GM23338 (cell line): Measurements from ENCODE around the gene EGFL7. TPM values are rescaled to one million over a fixed set of nuclear protein-coding genes. Genes with fewer than 3 reads are reported as not detected.

Experiments used
- ATAC-seq: fragments of 200-7000 bp; cut with Tn5 transposase; 3 replicates; pipeline ENCODE4 v1.9.1; 2020
- DNase-seq: peaks from one replicate; pipeline ENCODE4 v3.0.0-alpha.2; 2015; ENCODE audit warnings: low spot score
- H2AFZ ChIP-seq: fragments of 200-600 bp; sonication (generic); 2 replicates; pipeline ENCODE4 v1.8.0; 2016; ENCODE audit warnings: antibody characterized with exemption, mild to moderate bottlenecking, moderate library complexity
- H3F3A ChIP-seq: fragments of 200-600 bp; sonication (generic); replicated peaks from 2 replicates; pipeline ENCODE4 v1.8.0; 2017; ENCODE audit warnings: antibody characterized with exemption, mixed run types, low read depth
- H3K27ac ChIP-seq: fragments of 200-600 bp; sonication (generic); 2 replicates; pipeline ENCODE4 v1.6.1; 2016; ENCODE audit warnings: low read depth
- H3K27me3 ChIP-seq: fragments of 200-600 bp; sonication (generic); 2 replicates; pipeline ENCODE4 v1.8.0; 2016; ENCODE audit warnings: mild to moderate bottlenecking, mixed run types, moderate library complexity; ENCODE audit not compliant: insufficient read depth
- H3K36me3 ChIP-seq: fragments of 200-600 bp; sonication (generic); 2 replicates; pipeline ENCODE4 v1.8.0; 2016; ENCODE audit warnings: mild to moderate bottlenecking; ENCODE audit not compliant: insufficient read depth
- H3K4me1 ChIP-seq: fragments of 200-600 bp; sonication (generic); 2 replicates; pipeline ENCODE4 v1.8.0; 2016; ENCODE audit warnings: mild to moderate bottlenecking, moderate library complexity; ENCODE audit not compliant: insufficient read depth
- H3K4me2 ChIP-seq: fragments of 200-600 bp; sonication (generic); 2 replicates; pipeline ENCODE4 v1.7.1; 2017; ENCODE audit warnings: mixed run types
- H3K4me3 ChIP-seq: fragments of 200-600 bp; sonication (generic); 2 replicates; pipeline ENCODE4 v1.6.1; 2016; ENCODE audit warnings: mixed run types
- H3K79me2 ChIP-seq: fragments of 200-600 bp; sonication (generic); replicated peaks from 2 replicates; pipeline ENCODE4 v1.8.0; 2017; ENCODE audit warnings: mild to moderate bottlenecking; ENCODE audit not compliant: insufficient read depth
- H3K9me2 ChIP-seq: fragments of 200-600 bp; sonication (generic); 2 replicates; pipeline ENCODE4 v1.8.0; 2017; ENCODE audit not compliant: insufficient read depth
- H4K20me1 ChIP-seq: fragments of 200-600 bp; sonication (generic); replicated peaks from 2 replicates; pipeline ENCODE4 v1.8.0; 2017; ENCODE audit warnings: mild to moderate bottlenecking; ENCODE audit not compliant: insufficient read depth
- H3K27ac Mint-ChIP-seq: 2 replicates; pipeline ENCODE4 v1.8.0; 2020; ENCODE audit warnings: inconsistent platforms, mild to moderate bottlenecking, moderate library complexity, mixed read lengths
- H3K27me3 Mint-ChIP-seq: 3 replicates; pipeline ENCODE4 v1.8.0; 2022; ENCODE audit warnings: low read depth, mild to moderate bottlenecking, moderate library complexity, mixed read lengths, inconsistent platforms; ENCODE audit not compliant: insufficient read depth, poor library complexity
- H3K36me3 Mint-ChIP-seq: 3 replicates; pipeline ENCODE4 v1.8.0; 2021; ENCODE audit warnings: low read depth, mild to moderate bottlenecking, inconsistent platforms, moderate library complexity, mixed read lengths
- H3K4me1 Mint-ChIP-seq: 3 replicates; pipeline ENCODE4 v1.8.0; 2020; ENCODE audit warnings: mild to moderate bottlenecking, inconsistent platforms, mixed read lengths
- H3K4me3 Mint-ChIP-seq: 3 replicates; pipeline ENCODE4 v1.8.0; 2021; ENCODE audit warnings: moderate library complexity, mild to moderate bottlenecking, inconsistent platforms, mixed read lengths
- H3K9me3 Mint-ChIP-seq: 3 replicates; pipeline ENCODE4 v1.8.0; 2020; ENCODE audit warnings: moderate library complexity, mild to moderate bottlenecking, inconsistent platforms, mixed read lengths
- CREB1 ChIP-seq: fragments of 250-450 bp; sonication (Bioruptor Pico); IDR thresholded peaks from 2 replicates; pipeline ENCODE4 v1.5.0; 2020; ENCODE audit warnings: low read depth, mild to moderate bottlenecking, moderate library complexity
- CTCF ChIP-seq, 2 experiments: fragments of 200-600 bp in 1 of 2; sonication (generic) in 1 of 2; conservative IDR thresholded peaks; 2 replicates each; pipeline versions ENCODE4 v1.5.1 to v1.6.1; 2016 to 2017; ENCODE audit warnings: antibody characterized with exemption in 2 of 2, low read depth in 2 of 2, mild to moderate bottlenecking in 2 of 2, moderate library complexity in 1 of 2
- ETS1 ChIP-seq: IDR thresholded peaks from 2 replicates; pipeline ENCODE4 v1.6.1; 2016; ENCODE audit warnings: antibody characterized with exemption
- EZH2phosphoT487 ChIP-seq: fragments of 200-600 bp; sonication (generic); IDR thresholded peaks from one replicate; pipeline ENCODE4 v1.8.1; 2018; ENCODE audit warnings: antibody characterized with exemption; ENCODE audit not compliant: unreplicated experiment
- NANOG ChIP-seq: IDR thresholded peaks from 2 replicates; pipeline ENCODE4 v1.6.1; 2016; ENCODE audit warnings: antibody characterized with exemption, borderline replicate concordance
- POLR2AphosphoS5 ChIP-seq: IDR thresholded peaks from 2 replicates; pipeline ENCODE4 v1.6.1; 2016; ENCODE audit warnings: antibody characterized with exemption, low read depth
- STAT1 ChIP-seq: IDR thresholded peaks from one replicate; pipeline ENCODE4 v1.6.1; 2016; ENCODE audit warnings: antibody characterized with exemption; ENCODE audit not compliant: unreplicated experiment
- ZNF114 ChIP-seq: fragments of 250-450 bp; sonication (Bioruptor Pico); IDR thresholded peaks from 2 replicates; pipeline ENCODE4 v1.5.0; 2020; ENCODE audit warnings: mild to moderate bottlenecking, moderate library complexity
- ZNF331 ChIP-seq: fragments of 250-450 bp; sonication (Bioruptor Pico); IDR thresholded peaks from 2 replicates; pipeline ENCODE4 v1.5.0; 2020; ENCODE audit warnings: low read depth, mild to moderate bottlenecking, moderate library complexity
- ZNF462 ChIP-seq: fragments of 250-450 bp; sonication (Bioruptor Pico); IDR thresholded peaks from 2 replicates; pipeline ENCODE4 v1.5.0; 2020; ENCODE audit warnings: mild to moderate bottlenecking, moderate library complexity
- polyA plus RNA-seq: library from polyadenylated mRNA; unstranded; fragments of >200 nt; fragmentation: Nextera tagmentation; extraction: Ambion mirVana; gene quantifications from 2 replicates; pipeline ENCODE4 v1.2.1, GENCODE V29; 2016
- total RNA-seq: library from RNA; depleted of rRNA; stranded (reverse); fragments of >200 nt; shearing (Covaris generic); gene quantifications from 2 replicates; pipeline ENCODE4 v1.2.3, GENCODE V29; 2014
- TF ChIP-seq, protein P1 (sequence below): IDR thresholded peaks from one replicate; pipeline ENCODE4 v1.6.1; 2018; ENCODE audit warnings: antibody characterized with exemption; ENCODE audit not compliant: unreplicated experiment

EGFL7 gene
- total and polyA plus RNA-seq, 2 experiments from 2014 or later: 44.4 to 60.8 TPM

GRCh38 chr9:136670576-136671253, 8.0 kb downstream of the EGFL7 start:
- Histone ChIP-seq H3F3A (no peaks in the 10 kb centered on the region), H3K9me2 (no peaks in the 10 kb centered on the region), H3K27me3 (no peaks in the 10 kb centered on the region), H3K79me2 (no peaks in the 10 kb centered on the region), H3K4me2 (no peak overlapping the region), H3K4me3 (no peak overlapping the region), H3K36me3 (no peaks in the 10 kb centered on the region), H3K27ac (no peak overlapping the region), H2AFZ (no peak overlapping the region), H3K4me1 (no peaks in the 10 kb centered on the region), H4K20me1 (no peaks in the 10 kb centered on the region)
- no peaks in the 10 kb centered on the region for H3K9me3 Mint-ChIP-seq
- H3K36me3 Mint-ChIP-seq: no peaks in the 10 kb centered on the region
- no peak overlapping the region for H3K4me3 Mint-ChIP-seq
- peaks cover 3% of the 10 kb centered on the region; the same call in 1 of the 3 replicates for H3K4me1 Mint-ChIP-seq
- no peak overlapping the region for H3K27ac Mint-ChIP-seq
- DNase-seq (no peak), ATAC-seq (no peak)
- peaks cover 4% of the 10 kb centered on the region for H3K27me3 Mint-ChIP-seq
- TF ChIP-seq EZH2phosphoT487 (no peak), ETS1 (no peak), CREB1 (CRISPR knock-in tag) (no peak), ZNF462 (CRISPR knock-in tag) (no peak), CTCF (conservative IDR thresholded peaks at IDR 0.05; ENCODE audit: low read depth in 2 of 2) (no peak), STAT1 (no peak), ZNF331 (CRISPR knock-in tag) (no peak), NANOG (no peak), POLR2AphosphoS5 (no peak), ZNF114 (CRISPR knock-in tag) (no peak)
- TF ChIP-seq, protein P1, sequence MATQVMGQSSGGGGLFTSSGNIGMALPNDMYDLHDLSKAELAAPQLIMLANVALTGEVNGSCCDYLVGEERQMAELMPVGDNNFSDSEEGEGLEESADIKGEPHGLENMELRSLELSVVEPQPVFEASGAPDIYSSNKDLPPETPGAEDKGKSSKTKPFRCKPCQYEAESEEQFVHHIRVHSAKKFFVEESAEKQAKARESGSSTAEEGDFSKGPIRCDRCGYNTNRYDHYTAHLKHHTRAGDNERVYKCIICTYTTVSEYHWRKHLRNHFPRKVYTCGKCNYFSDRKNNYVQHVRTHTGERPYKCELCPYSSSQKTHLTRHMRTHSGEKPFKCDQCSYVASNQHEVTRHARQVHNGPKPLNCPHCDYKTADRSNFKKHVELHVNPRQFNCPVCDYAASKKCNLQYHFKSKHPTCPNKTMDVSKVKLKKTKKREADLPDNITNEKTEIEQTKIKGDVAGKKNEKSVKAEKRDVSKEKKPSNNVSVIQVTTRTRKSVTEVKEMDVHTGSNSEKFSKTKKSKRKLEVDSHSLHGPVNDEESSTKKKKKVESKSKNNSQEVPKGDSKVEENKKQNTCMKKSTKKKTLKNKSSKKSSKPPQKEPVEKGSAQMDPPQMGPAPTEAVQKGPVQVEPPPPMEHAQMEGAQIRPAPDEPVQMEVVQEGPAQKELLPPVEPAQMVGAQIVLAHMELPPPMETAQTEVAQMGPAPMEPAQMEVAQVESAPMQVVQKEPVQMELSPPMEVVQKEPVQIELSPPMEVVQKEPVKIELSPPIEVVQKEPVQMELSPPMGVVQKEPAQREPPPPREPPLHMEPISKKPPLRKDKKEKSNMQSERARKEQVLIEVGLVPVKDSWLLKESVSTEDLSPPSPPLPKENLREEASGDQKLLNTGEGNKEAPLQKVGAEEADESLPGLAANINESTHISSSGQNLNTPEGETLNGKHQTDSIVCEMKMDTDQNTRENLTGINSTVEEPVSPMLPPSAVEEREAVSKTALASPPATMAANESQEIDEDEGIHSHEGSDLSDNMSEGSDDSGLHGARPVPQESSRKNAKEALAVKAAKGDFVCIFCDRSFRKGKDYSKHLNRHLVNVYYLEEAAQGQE: no peak
